Measurements from ENCODE around the gene TBC1D13. TPM values are rescaled to one million over a fixed set of nuclear protein-coding genes. Genes with fewer than 3 reads are reported as not detected.

The TBC1D13 gene
- total and polyA plus RNA-seq, 2 of the 13 experiments (the other 11 are each of a cell fraction or from before 2014, with no cell fraction given): 17.9 to 19.7 TPM

DNA sequence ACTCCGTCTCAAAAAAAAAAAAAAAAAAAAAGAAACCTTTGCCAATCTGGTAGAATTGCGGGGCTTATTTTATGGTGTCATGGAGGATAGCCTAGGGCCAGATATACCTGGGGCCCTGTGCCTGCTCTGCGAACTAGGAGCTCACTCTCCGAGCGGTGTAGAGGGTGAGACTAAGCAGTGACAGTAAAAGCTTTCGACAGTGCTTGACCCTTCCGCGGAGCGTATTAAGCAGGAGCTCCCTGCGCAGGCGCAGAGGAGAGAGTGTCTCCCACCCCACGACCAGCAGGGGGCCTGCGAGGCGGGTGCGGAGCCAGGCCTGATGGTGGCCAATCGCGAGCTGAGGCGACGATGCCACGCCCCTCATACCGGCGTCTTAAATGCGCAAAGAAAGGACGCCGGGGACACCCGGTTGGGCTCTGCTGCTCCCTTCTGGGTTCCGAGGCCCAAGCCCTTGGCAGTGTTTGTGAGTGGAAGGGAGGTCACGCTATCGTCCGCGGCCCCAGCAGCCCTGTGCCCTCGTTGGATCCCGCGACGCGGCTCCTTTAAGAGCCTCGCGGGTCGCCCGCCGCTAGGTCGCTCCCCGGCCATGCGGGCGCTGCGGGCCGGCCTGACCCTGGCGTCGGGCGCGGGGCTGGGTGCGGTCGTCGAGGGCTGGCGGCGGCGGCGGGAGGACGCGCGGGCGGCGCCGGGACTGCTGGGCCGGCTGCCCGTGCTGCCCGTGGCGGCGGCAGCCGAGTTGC, 31.2 kb downstream of the TBC1D13 start, which contains the start of gene ENDOG (continued):
- TF ChIP-seq ZZZ3 (CRISPR knock-in tag; IDR thresholded peaks at IDR 0.05; ENCODE audit: borderline replicate concordance) (no peak), MNT (IDR thresholded peaks at IDR 0.05) (0 out of 2 replicates have a peak, but pooled peaks have one; percentile 4), ZNF597 (CRISPR knock-in tag; IDR thresholded peaks at IDR 0.05) (no peak), CREB1 (IDR thresholded peaks at IDR 0.05) (peak; percentile 58), CREB1 (CRISPR knock-in tag; IDR thresholded peaks at IDR 0.05) (peak; percentile 49; the same call in 1 of the 2 replicates), ZNF800 (CRISPR knock-in tag; IDR thresholded peaks at IDR 0.05) (no peak), EED (CRISPR knock-in tag; IDR thresholded peaks at IDR 0.05) (no peak), KAT8 (CRISPR knock-in tag; IDR thresholded peaks at IDR 0.05) (peak; percentile 74), ZNF7 (CRISPR knock-in tag; IDR thresholded peaks at IDR 0.05) (no peak), NR0B2 (CRISPR knock-in tag; IDR thresholded peaks at IDR 0.05) (peak; percentile 67; the same call in 1 of the 2 replicates), HCFC1 (IDR thresholded peaks at IDR 0.05; ENCODE audit: low read depth, low read length) (no peak), POLR2G (IDR thresholded peaks at IDR 0.05; ENCODE audit: low read depth, low read length) (peak; percentile 95), SRSF1 (optimal IDR thresholded peaks at IDR 0.05; ENCODE audit: low read depth, low read length) (no peak)
- TF ChIP-seq, protein P1, sequence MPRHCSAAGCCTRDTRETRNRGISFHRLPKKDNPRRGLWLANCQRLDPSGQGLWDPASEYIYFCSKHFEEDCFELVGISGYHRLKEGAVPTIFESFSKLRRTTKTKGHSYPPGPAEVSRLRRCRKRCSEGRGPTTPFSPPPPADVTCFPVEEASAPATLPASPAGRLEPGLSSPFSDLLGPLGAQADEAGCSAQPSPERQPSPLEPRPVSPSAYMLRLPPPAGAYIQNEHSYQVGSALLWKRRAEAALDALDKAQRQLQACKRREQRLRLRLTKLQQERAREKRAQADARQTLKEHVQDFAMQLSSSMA (CRISPR knock-in tag; IDR thresholded peaks at IDR 0.05): no peak
- TF ChIP-seq, protein P2, sequence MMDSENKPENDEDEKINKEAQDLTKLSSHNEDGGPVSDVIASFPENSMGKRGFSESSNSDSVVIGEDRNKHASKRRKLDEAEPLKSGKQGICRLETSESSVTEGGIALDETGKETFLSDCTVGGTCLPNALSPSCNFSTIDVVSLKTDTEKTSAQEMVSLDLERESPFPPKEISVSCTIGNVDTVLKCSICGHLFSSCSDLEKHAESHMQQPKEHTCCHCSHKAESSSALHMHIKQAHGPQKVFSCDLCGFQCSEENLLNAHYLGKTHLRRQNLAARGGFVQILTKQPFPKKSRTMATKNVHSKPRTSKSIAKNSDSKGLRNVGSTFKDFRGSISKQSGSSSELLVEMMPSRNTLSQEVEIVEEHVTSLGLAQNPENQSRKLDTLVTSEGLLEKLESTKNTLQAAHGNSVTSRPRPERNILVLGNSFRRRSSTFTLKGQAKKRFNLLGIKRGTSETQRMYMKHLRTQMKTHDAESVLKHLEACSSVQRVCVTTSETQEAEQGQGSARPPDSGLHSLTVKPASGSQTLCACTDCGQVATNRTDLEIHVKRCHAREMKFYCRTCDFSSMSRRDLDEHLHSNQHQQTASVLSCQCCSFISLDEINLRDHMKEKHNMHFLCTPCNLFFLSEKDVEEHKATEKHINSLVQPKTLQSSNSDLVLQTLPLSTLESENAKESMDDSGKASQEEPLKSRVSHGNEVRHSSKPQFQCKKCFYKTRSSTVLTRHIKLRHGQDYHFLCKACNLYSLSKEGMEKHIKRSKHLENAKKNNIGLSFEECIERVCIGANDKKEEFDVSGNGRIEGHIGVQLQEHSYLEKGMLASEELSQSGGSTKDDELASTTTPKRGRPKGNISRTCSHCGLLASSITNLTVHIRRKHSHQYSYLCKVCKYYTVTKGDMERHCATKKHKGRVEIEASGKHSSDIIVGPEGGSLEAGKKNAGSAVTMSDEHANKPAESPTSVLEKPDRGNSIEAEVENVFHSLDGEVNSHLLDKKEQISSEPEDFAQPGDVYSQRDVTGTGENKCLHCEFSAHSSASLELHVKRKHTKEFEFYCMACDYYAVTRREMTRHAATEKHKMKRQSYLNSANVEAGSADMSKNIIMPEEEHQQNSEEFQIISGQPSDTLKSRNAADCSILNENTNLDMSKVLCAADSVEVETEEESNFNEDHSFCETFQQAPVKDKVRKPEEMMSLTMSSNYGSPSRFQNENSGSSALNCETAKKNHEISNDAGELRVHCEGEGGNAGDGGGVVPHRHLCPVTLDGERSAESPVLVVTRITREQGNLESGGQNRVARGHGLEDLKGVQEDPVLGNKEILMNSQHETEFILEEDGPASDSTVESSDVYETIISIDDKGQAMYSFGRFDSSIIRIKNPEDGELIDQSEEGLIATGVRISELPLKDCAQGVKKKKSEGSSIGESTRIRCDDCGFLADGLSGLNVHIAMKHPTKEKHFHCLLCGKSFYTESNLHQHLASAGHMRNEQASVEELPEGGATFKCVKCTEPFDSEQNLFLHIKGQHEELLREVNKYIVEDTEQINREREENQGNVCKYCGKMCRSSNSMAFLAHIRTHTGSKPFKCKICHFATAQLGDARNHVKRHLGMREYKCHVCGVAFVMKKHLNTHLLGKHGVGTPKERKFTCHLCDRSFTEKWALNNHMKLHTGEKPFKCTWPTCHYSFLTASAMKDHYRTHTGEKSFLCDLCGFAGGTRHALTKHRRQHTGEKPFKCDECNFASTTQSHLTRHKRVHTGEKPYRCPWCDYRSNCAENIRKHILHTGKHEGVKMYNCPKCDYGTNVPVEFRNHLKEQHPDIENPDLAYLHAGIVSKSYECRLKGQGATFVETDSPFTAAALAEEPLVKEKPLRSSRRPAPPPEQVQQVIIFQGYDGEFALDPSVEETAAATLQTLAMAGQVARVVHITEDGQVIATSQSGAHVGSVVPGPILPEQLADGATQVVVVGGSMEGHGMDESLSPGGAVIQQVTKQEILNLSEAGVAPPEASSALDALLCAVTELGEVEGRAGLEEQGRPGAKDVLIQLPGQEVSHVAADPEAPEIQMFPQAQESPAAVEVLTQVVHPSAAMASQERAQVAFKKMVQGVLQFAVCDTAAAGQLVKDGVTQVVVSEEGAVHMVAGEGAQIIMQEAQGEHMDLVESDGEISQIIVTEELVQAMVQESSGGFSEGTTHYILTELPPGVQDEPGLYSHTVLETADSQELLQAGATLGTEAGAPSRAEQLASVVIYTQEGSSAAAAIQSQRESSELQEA (CRISPR knock-in tag; IDR thresholded peaks at IDR 0.05; ENCODE audit: not compliant biosample characterization): no peak
